Measurements from ENCODE around the gene ACACA. TPM values are rescaled to one million over a fixed set of nuclear protein-coding genes. Genes with fewer than 3 reads are reported as not detected.
"Not testable (repeated sequence)": the region's sequence is repeated elsewhere in the genome, so short reads cannot be mapped to it uniquely, and the experiment has no call there.

ACACA gene
- total RNA-seq, result 10 to 100 TPM; 57.2 to 61.1 TPM

GRCh38 chr17:37406635-37407461 lies at the start of gene ACACA, which contains the start of gene TADA2A:
TSS of gene ACACA (minus strand) at chr17:37406836. CDS start at chr17:37406299, 537 bp downstream.
TSS of gene TADA2A (plus strand) at chr17:37406886. CDS start at chr17:37411366, 4,480 bp downstream.
- no peaks in the 10 kb centered on the region for H3K9me3 Mint-ChIP-seq (ENCODE audit: low read depth)

GRCh38 chr17:37450112-37450511 lies 43.5 kb upstream of the ACACA start:
- POLR2A ChIA-PET, result interaction anchor here (0.6 kb wide), 1 partner anchor 338 kb away, joined by 8 read pairs; no protein-coding TSS in a partner anchor

More at GRCh38 chr17:37406635-37407461, at the start of gene ACACA, which contains the start of gene TADA2A:
- peak within 1 kb of the TSS; percentile 99 for H3K4me3 Mint-ChIP-seq
- peak within 1 kb of the TSS; percentile 98 for H3K27ac Mint-ChIP-seq
- peaks cover 45% of the 10 kb centered on the region for H3K36me3 Mint-ChIP-seq (ENCODE audit: low read depth)
- ATAC-seq (peak; percentile 93), DNase-seq (peak; percentile 88)
- intact Hi-C loops (cut with DNase I, micrococcal nuclease), result loop anchor here (1.0 to 5.0 kb wide), 10 partner anchors 23 to 1295 kb away; partner anchors contain the start of genes SYNRG (in 2 of the 2), AATF (in 1 of the 2), DUSP14 (in 1 of the 2) and GGNBP2 (in 1 of the 2)
- CTCF ChIA-PET, result interaction anchor here (0.6 to 1.9 kb wide), 4 partner anchors 12 to 34 kb away, joined by 3 to 5 read pairs (median 3); no protein-coding TSS in a partner anchor
- H3K4me1 Mint-ChIP-seq, result peaks cover 46% of the 10 kb centered on the region
- H3K27me3 Mint-ChIP-seq, result no peaks in the 10 kb centered on the region
- POLR2A ChIA-PET, result interaction anchor here (0.6 to 1.1 kb wide), 3 partner anchors 15 to 84 kb away, joined by 3 read pairs; no protein-coding TSS in a partner anchor

GRCh38 chr17:37447641-37448040 lies 41.0 kb upstream of the ACACA start:
- ChIA-PET CTCF (interaction anchor here (0.6 kb wide), 1 partner anchor 11 kb away, joined by 4 read pairs; no protein-coding TSS in a partner anchor), POLR2A (no interaction called here)
- peaks cover 36% of the 10 kb centered on the region for H3K36me3 Mint-ChIP-seq (ENCODE audit: low read depth)
- intact Hi-C loops (cut with DNase I, micrococcal nuclease), result no loop called here
- H3K4me1 Mint-ChIP-seq, result peaks cover 9% of the 10 kb centered on the region
- DNase-seq (no peak), ATAC-seq (peak; percentile 84)
- no peak overlapping the region for H3K27ac Mint-ChIP-seq
- H3K9me3 Mint-ChIP-seq (ENCODE audit: low read depth), result no peaks in the 10 kb centered on the region
- no peaks in the 10 kb centered on the region for H3K27me3 Mint-ChIP-seq
- no peak overlapping the region for H3K4me3 Mint-ChIP-seq

More at GRCh38 chr17:37450112-37450511, 43.5 kb upstream of the ACACA start:
- H3K36me3 Mint-ChIP-seq (ENCODE audit: low read depth), result peaks cover 37% of the 10 kb centered on the region
- CTCF ChIA-PET, result interaction anchor here (0.6 kb wide), 1 partner anchor 416 kb away, joined by 4 read pairs; no protein-coding TSS in a partner anchor
- H3K4me1 Mint-ChIP-seq, result peaks cover 9% of the 10 kb centered on the region
- DNase-seq (no peak), ATAC-seq (no peak)
- H3K9me3 Mint-ChIP-seq (ENCODE audit: low read depth), result no peaks in the 10 kb centered on the region
- intact Hi-C loops (cut with DNase I, micrococcal nuclease), result no loop called here
- no peak overlapping the region for H3K27ac Mint-ChIP-seq
- H3K27me3 Mint-ChIP-seq, result no peaks in the 10 kb centered on the region
- H3K4me3 Mint-ChIP-seq, result no peak overlapping the region

- no peaks in the 10 kb centered on the region for H3K9me3 Mint-ChIP-seq (ENCODE audit: low read depth)
- H3K4me3 Mint-ChIP-seq, result no peak overlapping the region
- ATAC-seq (no peak), DNase-seq (no peak)
- H3K36me3 Mint-ChIP-seq (ENCODE audit: low read depth), result peaks cover 41% of the 10 kb centered on the region
- no peak overlapping the region for H3K27ac Mint-ChIP-seq
- ChIA-PET POLR2A (no interaction called here), CTCF (interaction anchor here (1.4 to 1.6 kb wide), 2 partner anchors 30 to 73 kb away, joined by 3 to 4 read pairs; no protein-coding TSS in a partner anchor)
- intact Hi-C loops (cut with DNase I, micrococcal nuclease), result no loop called here
- peaks cover 9% of the 10 kb centered on the region for H3K4me1 Mint-ChIP-seq
- no peaks in the 10 kb centered on the region for H3K27me3 Mint-ChIP-seq
These were observed 39.4 kb upstream of the ACACA start for GRCh38 chr17:37446027-37446426.

- H3K36me3 Mint-ChIP-seq (ENCODE audit: low read depth), result peaks cover 46% of the 10 kb centered on the region
These were observed 34.9 kb upstream of the ACACA start for GRCh38 chr17:37441369-37442014.

GRCh38 chr17:37440424-37440823 lies 33.8 kb upstream of the ACACA start:
- POLR2A ChIA-PET, result no interaction called here
- Mint-ChIP-seq H3K4me1 (no peaks in the 10 kb centered on the region), H3K27ac (no peak overlapping the region), H3K36me3 (ENCODE audit: low read depth) (peaks cover 44% of the 10 kb centered on the region), H3K27me3 (no peaks in the 10 kb centered on the region), H3K9me3 (ENCODE audit: low read depth) (no peaks in the 10 kb centered on the region), H3K4me3 (no peak overlapping the region)
- CTCF ChIA-PET, result no interaction called here
- no peak for ATAC-seq
- intact Hi-C loops (cut with DNase I, micrococcal nuclease), result no loop called here
- no peak for DNase-seq

More at GRCh38 chr17:37441369-37442014, 34.9 kb upstream of the ACACA start:
- H3K4me1 Mint-ChIP-seq; H3K4me3 Mint-ChIP-seq; H3K27me3 Mint-ChIP-seq; ATAC-seq; H3K27ac Mint-ChIP-seq; H3K9me3 Mint-ChIP-seq (ENCODE audit: low read depth); intact Hi-C loops (cut with DNase I, micrococcal nuclease); POLR2A ChIA-PET; DNase-seq: not testable (repeated sequence)
- CTCF ChIA-PET, result interaction anchor here (0.7 kb wide), 1 partner anchor 69 kb away, joined by 4 read pairs; no protein-coding TSS in a partner anchor

GRCh38 chr17:37438141-37438540 lies 31.5 kb upstream of the ACACA start:
- Mint-ChIP-seq H3K9me3 (ENCODE audit: low read depth) (no peaks in the 10 kb centered on the region), H3K4me3 (no peak overlapping the region), H3K27ac (no peak overlapping the region), H3K36me3 (ENCODE audit: low read depth) (peaks cover 47% of the 10 kb centered on the region), H3K4me1 (no peaks in the 10 kb centered on the region), H3K27me3 (no peaks in the 10 kb centered on the region)
- ATAC-seq, result no peak
- CTCF ChIA-PET, result interaction anchor here (0.7 to 1.7 kb wide), 5 partner anchors 12 to 65 kb away, joined by 3 to 4 read pairs (median 3); no protein-coding TSS in a partner anchor
- DNase-seq, result no peak
- POLR2A ChIA-PET, result interaction anchor here (0.5 kb wide), 1 partner anchor 12 kb away, joined by 3 read pairs; no protein-coding TSS in a partner anchor
- intact Hi-C loops (cut with DNase I, micrococcal nuclease), result no loop called here

- H3K36me3 Mint-ChIP-seq (ENCODE audit: low read depth), result peaks cover 41% of the 10 kb centered on the region
- H3K27ac Mint-ChIP-seq, result no peak overlapping the region
- no peaks in the 10 kb centered on the region for H3K9me3 Mint-ChIP-seq (ENCODE audit: low read depth)
- DNase-seq, result no peak
- POLR2A ChIA-PET, result no interaction called here
- H3K27me3 Mint-ChIP-seq, result no peaks in the 10 kb centered on the region
- peaks cover 27% of the 10 kb centered on the region for H3K4me1 Mint-ChIP-seq
- no peak for ATAC-seq
- intact Hi-C loops (cut with DNase I, micrococcal nuclease), result no loop called here
- no peak overlapping the region for H3K4me3 Mint-ChIP-seq
- CTCF ChIA-PET, result interaction anchor here (0.6 to 1.4 kb wide), 2 partner anchors 12 to 84 kb away, joined by 3 read pairs; no protein-coding TSS in a partner anchor
These were observed 26.0 kb upstream of the ACACA start for GRCh38 chr17:37432671-37433070.

GRCh38 chr17:37430051-37430627 lies 23.5 kb upstream of the ACACA start:
- ChIA-PET CTCF (interaction anchor here (0.8 to 1.2 kb wide), 9 partner anchors 9 to 107 kb away, joined by 3 to 7 read pairs (median 3); no protein-coding TSS in a partner anchor), POLR2A (interaction anchor here (0.7 to 1.0 kb wide), 2 partner anchors 53 to 179 kb away, joined by 3 to 5 read pairs; partner anchors contain the start of gene SYNRG)
- peaks cover 55% of the 10 kb centered on the region for H3K36me3 Mint-ChIP-seq (ENCODE audit: low read depth)
- peak overlapping the region; percentile 24 for H3K4me3 Mint-ChIP-seq
- peak; percentile 89 for ATAC-seq
- no peaks in the 10 kb centered on the region for H3K27me3 Mint-ChIP-seq
- peak overlapping the region; percentile 91 for H3K27ac Mint-ChIP-seq
- no peak for DNase-seq
- no peaks in the 10 kb centered on the region for H3K9me3 Mint-ChIP-seq (ENCODE audit: low read depth)
- H3K4me1 Mint-ChIP-seq, result peaks cover 27% of the 10 kb centered on the region
- intact Hi-C loops (cut with DNase I, micrococcal nuclease), result loop anchor here in 1 of 2 experiments (1.0 kb wide), 2 partner anchors 23 to 58 kb away; no protein-coding TSS in a partner anchor

- Mint-ChIP-seq H3K9me3 (ENCODE audit: low read depth) (no peaks in the 10 kb centered on the region), H3K36me3 (ENCODE audit: low read depth) (peaks cover 57% of the 10 kb centered on the region), H3K4me3 (no peak overlapping the region), H3K4me1 (peaks cover 27% of the 10 kb centered on the region), H3K27ac (peak overlapping the region; percentile 91), H3K27me3 (no peaks in the 10 kb centered on the region)
- ChIA-PET CTCF (interaction anchor here (0.9 to 1.2 kb wide), 7 partner anchors 8 to 56 kb away, joined by 3 to 7 read pairs (median 3); no protein-coding TSS in a partner anchor), POLR2A (interaction anchor here (0.7 kb wide), 1 partner anchor 52 kb away, joined by 3 read pairs; no protein-coding TSS in a partner anchor)
- intact Hi-C loops (cut with DNase I, micrococcal nuclease), result no loop called here
- DNase-seq (no peak), ATAC-seq (no peak)
These were observed 22.8 kb upstream of the ACACA start for GRCh38 chr17:37429453-37429852.

Data from activated CD4-positive, alpha-beta T cell treated with anti-CD3 and anti-CD28 coated beads for 36 hours (primary cell).